22Rv1 (cell line): ENCODE measurements around the gene TTLL4.

Source experiments
- ZFX ChIP-seq: fragments of 450-650 bp; IDR thresholded peaks from 2 replicates; pipeline ENCODE4 v1.6.1; 2017; ENCODE audit warnings: antibody characterized with exemption, borderline replicate concordance
- TF ChIP-seq, protein P1 (sequence below): fragments of 450-650 bp; IDR thresholded peaks from 2 replicates; pipeline ENCODE4 v1.5.1; 2017; ENCODE audit warnings: mild to moderate bottlenecking

DNA sequence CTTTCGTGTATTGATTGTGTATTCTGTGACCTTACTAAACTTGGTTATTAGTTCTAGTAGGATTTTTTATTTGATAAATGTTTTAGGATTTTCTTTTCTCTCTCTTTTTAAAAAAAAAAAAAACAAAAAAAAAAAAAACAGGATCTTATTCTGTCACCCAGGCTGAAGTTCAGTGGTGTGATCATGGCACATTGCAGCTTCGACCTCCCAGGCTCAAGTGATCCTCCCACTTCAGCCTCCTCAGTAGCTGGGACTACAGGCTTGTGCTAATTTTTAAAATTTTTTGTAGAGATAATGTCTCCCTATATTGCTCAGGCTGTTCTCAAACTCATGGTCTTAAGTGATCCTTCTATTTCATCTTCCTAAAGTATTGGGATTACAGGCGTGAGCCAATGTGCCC is 19.0 kb downstream of the TTLL4 start:
- TF ChIP-seq, protein P1, sequence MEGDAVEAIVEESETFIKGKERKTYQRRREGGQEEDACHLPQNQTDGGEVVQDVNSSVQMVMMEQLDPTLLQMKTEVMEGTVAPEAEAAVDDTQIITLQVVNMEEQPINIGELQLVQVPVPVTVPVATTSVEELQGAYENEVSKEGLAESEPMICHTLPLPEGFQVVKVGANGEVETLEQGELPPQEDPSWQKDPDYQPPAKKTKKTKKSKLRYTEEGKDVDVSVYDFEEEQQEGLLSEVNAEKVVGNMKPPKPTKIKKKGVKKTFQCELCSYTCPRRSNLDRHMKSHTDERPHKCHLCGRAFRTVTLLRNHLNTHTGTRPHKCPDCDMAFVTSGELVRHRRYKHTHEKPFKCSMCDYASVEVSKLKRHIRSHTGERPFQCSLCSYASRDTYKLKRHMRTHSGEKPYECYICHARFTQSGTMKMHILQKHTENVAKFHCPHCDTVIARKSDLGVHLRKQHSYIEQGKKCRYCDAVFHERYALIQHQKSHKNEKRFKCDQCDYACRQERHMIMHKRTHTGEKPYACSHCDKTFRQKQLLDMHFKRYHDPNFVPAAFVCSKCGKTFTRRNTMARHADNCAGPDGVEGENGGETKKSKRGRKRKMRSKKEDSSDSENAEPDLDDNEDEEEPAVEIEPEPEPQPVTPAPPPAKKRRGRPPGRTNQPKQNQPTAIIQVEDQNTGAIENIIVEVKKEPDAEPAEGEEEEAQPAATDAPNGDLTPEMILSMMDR: no peak
- no peak for TF ChIP-seq ZFX
